ENCODE results near the gene COTL1. TPM values are rescaled to one million over a fixed set of nuclear protein-coding genes. Genes with fewer than 3 reads are reported as not detected.
A peak's percentile ranks its signal among the peaks of the same experiment; 100 is the strongest.

The COTL1 gene
- total and polyA plus RNA-seq, 9 of the 15 experiments (the other 6 are each of a cell fraction or from before 2014, with no cell fraction given): 27.7 to 185 (median 72.5) TPM

- TF ChIP-seq ZNF79 (CRISPR knock-in tag; IDR thresholded peaks at IDR 0.05; ENCODE audit: low read depth) (no peak), RNF2 (IDR thresholded peaks at IDR 0.05) (peak; percentile 82), RHOXF2B (CRISPR knock-in tag; conservative IDR thresholded peaks at IDR 0.05) (no peak), ZNF583 (CRISPR knock-in tag; IDR thresholded peaks at IDR 0.05) (no peak), CLOCK (CRISPR knock-in tag; IDR thresholded peaks at IDR 0.05; ENCODE audit: borderline replicate concordance) (no peak), LARP7 (IDR thresholded peaks at IDR 0.05) (no peak)
Observed at GRCh38 chr16:84647828-84648594, 30.1 kb upstream of the COTL1 start, which contains the start of gene KLHL36 (continued).

GRCh38 chr16:84643674-84644073 is 25.8 kb upstream of the COTL1 start:
- H3K79me2 ChIP-seq (ENCODE audit: control insufficient read depth, insufficient read depth, low read length): peaks cover under 1% of the 10 kb centered on the region; the same call in 1 of the 3 replicates
- H3K9me1 ChIP-seq (ENCODE audit: control insufficient read depth, insufficient read depth, low read length): no peaks in the 10 kb centered on the region
- CTCF ChIA-PET (ENCODE audit: low intra/inter-chr PET ratio): no interaction called here
- H3K36me3 ChIP-seq (ENCODE audit: control insufficient read depth, insufficient read depth, low read length): no peaks in the 10 kb centered on the region
- ATAC-seq (no peak), FAIRE-seq (no peak), DNase-seq (ENCODE audit: extremely low read depth in 1 of 4, low spot score in 3 of 4) (no peak)
- BruUV-seq (replicated peaks): no TSS peak
- H2AFZ ChIP-seq (ENCODE audit: low read depth, low read length): no peak overlapping the region
- no peak overlapping the region for H3K9ac ChIP-seq (ENCODE audit: insufficient read depth in 1 of 2, low read depth in 2 of 2, low read length in 2 of 2)
- H3K27ac ChIP-seq (ENCODE audit: extremely low read depth, low read depth, low read length): no peak overlapping the region
- peaks cover 8 to 11% of the 10 kb centered on the region in 2 experiments for H3K4me1 ChIP-seq (replicated peaks in 1 of 2; ENCODE audit: control insufficient read depth in 2 of 2, insufficient read depth in 2 of 2, low read length in 2 of 2)
- H4K20me1 ChIP-seq (replicated peaks; ENCODE audit: control insufficient read depth, insufficient read depth, low read length): no peaks in the 10 kb centered on the region
- in situ Hi-C loops (cut with MboI) (no loop called here), intact Hi-C loops (cut with micrococcal nuclease) (no loop called here)
- no peaks in the 10 kb centered on the region for H3K9me3 ChIP-seq (replicated peaks; ENCODE audit: control insufficient read depth, insufficient read depth, low read depth, low read length)
- POLR2A ChIA-PET: interaction anchor here (0.7 to 1.0 kb wide), 2 partner anchors 10 to 15 kb away, joined by 3 read pairs; no protein-coding TSS in a partner anchor
- WGBS (ENCODE audit: insufficient coverage, low coverage, missing lambda C conversion rate): 11% methylated on average over 4 of the region's 4 CpGs
- H3K4me3 ChIP-seq: no peak overlapping the region
- no peak overlapping the region for H3K4me2 ChIP-seq (ENCODE audit: insufficient read depth, low read length)
- no peak for TF ChIP-seq MCM7 (IDR thresholded peaks at IDR 0.05)
- no peak for TF ChIP-seq ZNF830 (CRISPR knock-in tag; IDR thresholded peaks at IDR 0.05)
- no peak for TF ChIP-seq TAF9B (IDR thresholded peaks at IDR 0.05; ENCODE audit: partially characterized antibody)
- TF ChIP-seq DEAF1 (CRISPR knock-in tag; IDR thresholded peaks at IDR 0.05): no peak
- TF ChIP-seq HDGF (IDR thresholded peaks at IDR 0.05): no peak
- TF ChIP-seq RBM25 (IDR thresholded peaks at IDR 0.05; ENCODE audit: low read depth, low read length, severe bottlenecking): peak; percentile 82
- no peak for TF ChIP-seq RFX1 (IDR thresholded peaks at IDR 0.05)
- TF ChIP-seq USF1 (CRISPR knock-in tag; IDR thresholded peaks at IDR 0.05): no peak
- TF ChIP-seq NFE2 (IDR thresholded peaks at IDR 0.05; ENCODE audit: low read depth): no peak
- TF ChIP-seq SIX5 (IDR thresholded peaks at IDR 0.05; ENCODE audit: borderline replicate concordance in 1 of 2, insufficient read depth in 1 of 2, low read depth in 1 of 2, low read length in 2 of 2): no peak
- TF ChIP-seq BCOR (IDR thresholded peaks at IDR 0.05): peak; percentile 8; the same call in 1 of the 2 replicates
- H3K27me3 ChIP-seq (ENCODE audit: control insufficient read depth in 2 of 2, insufficient read depth in 2 of 2, low read length in 2 of 2): peaks cover 3 to 8% of the 10 kb centered on the region in 2 experiments; a peak in 3 of 5 replicates

All from K562 (cell line).